NB4 (cell line): ENCODE results near the gene SGTA.

ENCODE experiments used
- MYC ChIP-seq: IDR thresholded peaks from 2 replicates; pipeline ENCODE4 v1.6.1; 2011; ENCODE audit warnings: low read depth, low read length
- TF ChIP-seq, protein P1 (sequence below): IDR thresholded peaks from one replicate; pipeline ENCODE4 v1.5.1; 2012; ENCODE audit warnings: low read depth, low read length

DNA sequence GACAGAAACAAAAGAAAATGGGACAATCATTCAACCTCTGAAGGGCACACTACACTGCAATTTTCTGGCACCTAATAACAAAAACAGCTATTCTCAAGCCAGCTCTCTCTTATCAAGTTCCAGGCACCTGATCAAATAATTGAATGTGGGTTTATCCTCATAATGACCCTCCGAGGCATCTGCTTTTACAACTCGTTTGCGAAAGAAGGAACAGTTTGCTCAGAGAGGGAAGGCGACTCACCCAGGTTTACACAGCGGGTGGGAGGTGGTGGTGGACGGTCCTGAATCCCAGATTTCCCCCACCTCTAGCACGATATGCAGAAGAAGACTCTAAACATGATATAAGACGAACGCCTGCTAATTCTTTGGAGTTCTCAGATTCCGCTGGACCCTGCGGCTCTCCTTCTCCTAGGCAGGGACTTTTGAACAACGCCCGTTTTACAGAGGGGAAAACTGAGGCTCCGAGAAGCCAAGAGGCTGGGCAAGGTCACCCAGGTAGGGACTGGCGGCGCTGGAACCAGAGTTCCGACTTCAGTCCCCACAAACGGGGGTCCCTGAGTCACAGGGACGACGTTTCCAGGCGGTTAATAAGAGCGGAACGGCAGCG is 641 bp downstream of the SGTA start:
- no peak for TF ChIP-seq MYC
- TF ChIP-seq, protein P1, sequence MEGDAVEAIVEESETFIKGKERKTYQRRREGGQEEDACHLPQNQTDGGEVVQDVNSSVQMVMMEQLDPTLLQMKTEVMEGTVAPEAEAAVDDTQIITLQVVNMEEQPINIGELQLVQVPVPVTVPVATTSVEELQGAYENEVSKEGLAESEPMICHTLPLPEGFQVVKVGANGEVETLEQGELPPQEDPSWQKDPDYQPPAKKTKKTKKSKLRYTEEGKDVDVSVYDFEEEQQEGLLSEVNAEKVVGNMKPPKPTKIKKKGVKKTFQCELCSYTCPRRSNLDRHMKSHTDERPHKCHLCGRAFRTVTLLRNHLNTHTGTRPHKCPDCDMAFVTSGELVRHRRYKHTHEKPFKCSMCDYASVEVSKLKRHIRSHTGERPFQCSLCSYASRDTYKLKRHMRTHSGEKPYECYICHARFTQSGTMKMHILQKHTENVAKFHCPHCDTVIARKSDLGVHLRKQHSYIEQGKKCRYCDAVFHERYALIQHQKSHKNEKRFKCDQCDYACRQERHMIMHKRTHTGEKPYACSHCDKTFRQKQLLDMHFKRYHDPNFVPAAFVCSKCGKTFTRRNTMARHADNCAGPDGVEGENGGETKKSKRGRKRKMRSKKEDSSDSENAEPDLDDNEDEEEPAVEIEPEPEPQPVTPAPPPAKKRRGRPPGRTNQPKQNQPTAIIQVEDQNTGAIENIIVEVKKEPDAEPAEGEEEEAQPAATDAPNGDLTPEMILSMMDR: no peak
